ENCODE measurements around the gene NOS1AP.

NOS1AP gene

GRCh38 chr1:162372159-162373071, 302.9 kb downstream of the NOS1AP start:
- no peak for DNase-seq (ENCODE audit: low read depth)
- TF ChIP-seq CTCF (IDR thresholded peaks at IDR 0.05; ENCODE audit: control insufficient read depth, extremely low read depth, insufficient read depth): no peak
- H3K4me3 ChIP-seq (ENCODE audit: low read depth, low read length): no peak overlapping the region

GRCh38 chr1:162373072-162373427, 303.6 kb downstream of the NOS1AP start:
- no peak for DNase-seq (ENCODE audit: low read depth)
- TF ChIP-seq CTCF (IDR thresholded peaks at IDR 0.05; ENCODE audit: control insufficient read depth, extremely low read depth, insufficient read depth): no peak
- no peak overlapping the region for H3K4me3 ChIP-seq (ENCODE audit: low read depth, low read length)

GRCh38 chr1:162373541-162374260, 304.2 kb downstream of the NOS1AP start:
- no peak overlapping the region for H3K4me3 ChIP-seq (ENCODE audit: low read depth, low read length)
- DNase-seq (ENCODE audit: low read depth): no peak
- no peak for TF ChIP-seq CTCF (IDR thresholded peaks at IDR 0.05; ENCODE audit: control insufficient read depth, extremely low read depth, insufficient read depth)

GRCh38 chr1:162374406-162374805, 304.9 kb downstream of the NOS1AP start:
- no peak for DNase-seq (ENCODE audit: low read depth)
- no peak for TF ChIP-seq CTCF (IDR thresholded peaks at IDR 0.05; ENCODE audit: control insufficient read depth, extremely low read depth, insufficient read depth)
- no peak overlapping the region for H3K4me3 ChIP-seq (ENCODE audit: low read depth, low read length)

- DNase-seq (ENCODE audit: low read depth): no peak
- TF ChIP-seq CTCF (IDR thresholded peaks at IDR 0.05; ENCODE audit: control insufficient read depth, extremely low read depth, insufficient read depth): no peak
- H3K4me3 ChIP-seq (ENCODE audit: low read depth, low read length): no peak overlapping the region
Observed at GRCh38 chr1:162375463-162375862, 306.0 kb downstream of the NOS1AP start.

DNA sequence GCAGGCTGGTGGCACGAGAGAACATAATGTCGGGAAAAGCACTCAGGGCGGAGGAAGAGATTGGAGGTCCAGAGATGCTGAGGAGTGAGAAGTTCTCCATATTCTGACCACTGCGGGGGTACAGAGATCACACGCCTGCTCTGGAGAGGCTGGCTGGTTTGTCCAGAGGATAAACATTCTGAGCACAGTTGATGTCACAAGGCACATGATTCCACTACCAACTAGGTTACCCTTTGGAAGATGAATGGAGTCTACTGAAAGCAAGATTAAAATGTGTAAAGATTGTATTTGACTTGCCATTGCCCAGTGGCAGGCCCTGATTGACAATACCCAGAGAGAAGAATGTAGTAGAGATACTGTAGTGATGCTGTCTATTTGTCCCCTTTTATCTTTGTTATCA, 307.2 kb downstream of the NOS1AP start, which contains the start of gene SPATA46:
TSS of gene SPATA46 (minus strand) at position 164 of the 400 bp plus-strand sequence. CDS start at position 100, 64 bp downstream.
- no peak within 1 kb of the TSS for H3K4me3 ChIP-seq (ENCODE audit: low read depth, low read length)
- no peak for TF ChIP-seq CTCF (IDR thresholded peaks at IDR 0.05; ENCODE audit: control insufficient read depth, extremely low read depth, insufficient read depth)
- DNase-seq (ENCODE audit: low read depth): no peak
